Fibroblast of lung (primary cell): ENCODE data around the gene CTNNA1. TPM values are rescaled to one million over a fixed set of nuclear protein-coding genes. Genes with fewer than 3 reads are reported as not detected.

ENCODE experiments used
- DNase-seq, 2 donors: peaks; one replicate each; pipeline versions ENCODE4 v3.0.0 to v3.0.0-alpha.2; 2010; ENCODE audit warnings: low read depth in 2 of 2
- H2AFZ ChIP-seq: 2 replicates; pipeline ENCODE4 v1.5.1; 2012; ENCODE audit warnings: low read length, control low read depth, inconsistent platforms
- H3K27ac ChIP-seq: 2 replicates; pipeline ENCODE4 v1.5.1; 2011; ENCODE audit warnings: low read length, control low read depth; ENCODE audit not compliant: insufficient read depth
- H3K27me3 ChIP-seq: 2 replicates; pipeline ENCODE4 v1.5.1; 2011; ENCODE audit warnings: mild to moderate bottlenecking, low read length; ENCODE audit not compliant: control insufficient read depth, insufficient read depth
- H3K36me3 ChIP-seq: 2 replicates; pipeline ENCODE4 v1.5.1; 2011; ENCODE audit warnings: low read length; ENCODE audit not compliant: control insufficient read depth, insufficient read depth
- H3K4me1 ChIP-seq: 2 replicates; pipeline ENCODE4 v1.5.1; 2011; ENCODE audit warnings: low read length; ENCODE audit not compliant: control insufficient read depth, insufficient read depth; ENCODE audit errors: extremely low read depth
- H3K4me2 ChIP-seq: 2 replicates; pipeline ENCODE4 v1.5.1; 2011; ENCODE audit warnings: low read length, control low read depth; ENCODE audit not compliant: insufficient read depth; ENCODE audit errors: extremely low read depth
- H3K4me3 ChIP-seq, 4 experiments: fragments of 200-600 bp in 1 of 4; sonication (generic) in 1 of 4; replicated peaks in 1 of 4; 2 replicates each; pipeline ENCODE4 v1.5.1; 2011 to 2016; ENCODE audit warnings: low read length in 4 of 4, low read depth in 3 of 4, mild to moderate bottlenecking in 3 of 4, control low read depth in 2 of 4, inconsistent platforms in 1 of 4, mixed read lengths in 1 of 4; ENCODE audit not compliant: insufficient read depth in 1 of 4; ENCODE audit errors: control extremely low read depth in 1 of 4
- H3K79me2 ChIP-seq: 2 replicates; pipeline ENCODE4 v1.5.1; 2012; ENCODE audit warnings: mild to moderate bottlenecking, low read length, inconsistent platforms; ENCODE audit not compliant: control insufficient read depth, insufficient read depth
- H3K9ac ChIP-seq: 2 replicates; pipeline ENCODE4 v1.5.1; 2011; ENCODE audit warnings: mild to moderate bottlenecking, low read length, control low read depth; ENCODE audit not compliant: insufficient read depth
- H3K9me3 ChIP-seq: 2 replicates; pipeline ENCODE4 v1.5.1; 2012; ENCODE audit warnings: low read depth, low read length; ENCODE audit not compliant: control insufficient read depth, insufficient read depth
- H4K20me1 ChIP-seq: 2 replicates; pipeline ENCODE4 v1.5.1; 2011; ENCODE audit warnings: low read length; ENCODE audit not compliant: control insufficient read depth, insufficient read depth; ENCODE audit errors: extremely low read depth
- EZH2 ChIP-seq: IDR thresholded peaks from 2 replicates; pipeline ENCODE4 v1.5.1; 2012; ENCODE audit warnings: low read length, control low read depth, mild to moderate bottlenecking; ENCODE audit errors: missing control alignments
- polyA plus RNA-seq, 2 donors: library from polyadenylated mRNA; depleted of rRNA in 1 of 2; stranded (reverse) in 1 of 2; unstranded in 1 of 2; fragments of >200 nt; gene quantifications; 2 replicates each; pipeline ENCODE4 v1.2.1, GENCODE V29; 2011 to 2012; ENCODE audit warnings: missing spikeins in 1 of 2
- total RNA-seq: library from RNA; depleted of rRNA; stranded (reverse); fragments of >200 nt; gene quantifications from 2 replicates; pipeline ENCODE4 v1.2.1, GENCODE V29; 2014
- TF ChIP-seq, protein P1 (sequence below), 2 donors: IDR thresholded peaks in 1 of 2; conservative IDR thresholded peaks in 1 of 2; 1 replicate in 1 of 2; 2 replicates in 1 of 2; pipeline ENCODE4 v1.5.1; 2011 to 2012; ENCODE audit warnings: low read length in 2 of 2, control low read depth in 1 of 2, inconsistent platforms in 1 of 2, low read depth in 1 of 2, mild to moderate bottlenecking in 1 of 2

Gene CTNNA1
- total and polyA plus RNA-seq, 2 donors (not counting 1 experiment from before 2014, with no cell fraction given): 181 to 557 TPM

DNA sequence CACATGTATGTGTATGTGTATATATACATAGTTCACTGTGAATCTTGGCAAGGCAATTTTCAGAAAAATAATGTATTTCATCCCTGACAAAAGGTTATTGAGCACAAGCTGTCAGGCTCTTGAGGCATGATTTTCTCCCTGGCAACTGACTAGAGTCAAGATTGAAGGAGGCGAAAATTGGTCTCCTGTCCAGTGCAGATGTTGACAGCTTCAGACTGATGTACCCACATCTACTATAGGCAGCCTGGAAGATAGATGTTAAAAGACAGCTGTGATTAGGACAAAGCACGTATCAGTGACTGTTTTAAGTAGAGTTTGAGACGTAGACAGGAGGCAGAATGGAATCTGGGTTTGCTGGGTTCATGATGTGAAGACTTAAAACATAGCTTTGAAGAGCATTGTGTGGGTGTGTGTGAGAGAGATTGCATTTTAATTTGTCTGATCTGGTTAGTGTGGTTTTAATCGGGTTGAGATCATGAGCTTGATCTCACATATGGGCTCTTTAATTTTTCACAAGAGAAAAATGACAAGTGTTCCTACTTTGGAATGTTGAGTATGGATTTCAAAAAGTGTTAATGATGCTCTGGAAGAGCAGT, 39.1 kb downstream of the CTNNA1 start:
- peak in 1 of 2 donors; percentile 75 for DNase-seq
- Histone ChIP-seq H4K20me1 (no peaks in the 10 kb centered on the region), H3K4me2 (no peak overlapping the region), H3K4me3 (no peak overlapping the region), H3K27me3 (no peaks in the 10 kb centered on the region), H3K36me3 (no peaks in the 10 kb centered on the region), H3K27ac (no peak overlapping the region), H3K9ac (no peak overlapping the region), H3K9me3 (no peaks in the 10 kb centered on the region), H2AFZ (no peak overlapping the region), H3K4me1 (peaks cover 2% of the 10 kb centered on the region), H3K79me2 (peaks cover 57% of the 10 kb centered on the region)
- TF ChIP-seq, protein P1, sequence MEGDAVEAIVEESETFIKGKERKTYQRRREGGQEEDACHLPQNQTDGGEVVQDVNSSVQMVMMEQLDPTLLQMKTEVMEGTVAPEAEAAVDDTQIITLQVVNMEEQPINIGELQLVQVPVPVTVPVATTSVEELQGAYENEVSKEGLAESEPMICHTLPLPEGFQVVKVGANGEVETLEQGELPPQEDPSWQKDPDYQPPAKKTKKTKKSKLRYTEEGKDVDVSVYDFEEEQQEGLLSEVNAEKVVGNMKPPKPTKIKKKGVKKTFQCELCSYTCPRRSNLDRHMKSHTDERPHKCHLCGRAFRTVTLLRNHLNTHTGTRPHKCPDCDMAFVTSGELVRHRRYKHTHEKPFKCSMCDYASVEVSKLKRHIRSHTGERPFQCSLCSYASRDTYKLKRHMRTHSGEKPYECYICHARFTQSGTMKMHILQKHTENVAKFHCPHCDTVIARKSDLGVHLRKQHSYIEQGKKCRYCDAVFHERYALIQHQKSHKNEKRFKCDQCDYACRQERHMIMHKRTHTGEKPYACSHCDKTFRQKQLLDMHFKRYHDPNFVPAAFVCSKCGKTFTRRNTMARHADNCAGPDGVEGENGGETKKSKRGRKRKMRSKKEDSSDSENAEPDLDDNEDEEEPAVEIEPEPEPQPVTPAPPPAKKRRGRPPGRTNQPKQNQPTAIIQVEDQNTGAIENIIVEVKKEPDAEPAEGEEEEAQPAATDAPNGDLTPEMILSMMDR (conservative IDR thresholded peaks at IDR 0.05 in 1 of 2, IDR thresholded peaks at IDR 0.05 in 1 of 2; ENCODE audit: low read depth in 1 of 2, low read length in 2 of 2): no peak
- TF ChIP-seq EZH2: no peak

DNA sequence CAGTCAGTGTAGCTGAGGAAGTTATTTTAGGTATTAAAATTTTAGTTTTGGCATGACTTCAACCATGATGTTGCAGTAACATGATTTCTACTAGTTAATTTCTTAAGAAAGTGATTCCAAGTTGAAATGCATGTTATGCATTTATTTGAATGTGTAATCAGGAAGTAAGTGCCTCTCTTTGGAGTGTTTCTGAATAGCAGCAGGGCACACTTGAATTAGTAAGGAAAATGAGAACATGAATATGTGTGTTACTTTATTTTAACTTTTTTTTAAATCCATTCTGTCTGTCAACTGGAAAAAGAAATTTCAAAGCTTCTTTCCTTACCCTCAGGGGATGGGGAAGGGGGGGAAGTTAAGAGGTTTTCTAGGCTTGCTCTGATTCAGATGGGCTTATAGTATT, 40.4 kb downstream of the CTNNA1 start:
- no peak overlapping the region for H2AFZ ChIP-seq
- H3K27me3 ChIP-seq: no peaks in the 10 kb centered on the region
- H4K20me1 ChIP-seq: no peaks in the 10 kb centered on the region
- peak in 1 of 2 donors; percentile 30 for DNase-seq
- H3K9me3 ChIP-seq: no peaks in the 10 kb centered on the region
- H3K27ac ChIP-seq: no peak overlapping the region
- TF ChIP-seq, protein P1 (conservative IDR thresholded peaks at IDR 0.05 in 1 of 2, IDR thresholded peaks at IDR 0.05 in 1 of 2; ENCODE audit: low read depth in 1 of 2, low read length in 2 of 2): no peak
- TF ChIP-seq EZH2: no peak
- H3K4me3 ChIP-seq: no peak overlapping the region
- H3K4me2 ChIP-seq: no peak overlapping the region
- H3K79me2 ChIP-seq: peaks cover 54% of the 10 kb centered on the region
- no peak overlapping the region for H3K9ac ChIP-seq
- peaks cover 2% of the 10 kb centered on the region for H3K4me1 ChIP-seq
- H3K36me3 ChIP-seq: no peaks in the 10 kb centered on the region

DNA sequence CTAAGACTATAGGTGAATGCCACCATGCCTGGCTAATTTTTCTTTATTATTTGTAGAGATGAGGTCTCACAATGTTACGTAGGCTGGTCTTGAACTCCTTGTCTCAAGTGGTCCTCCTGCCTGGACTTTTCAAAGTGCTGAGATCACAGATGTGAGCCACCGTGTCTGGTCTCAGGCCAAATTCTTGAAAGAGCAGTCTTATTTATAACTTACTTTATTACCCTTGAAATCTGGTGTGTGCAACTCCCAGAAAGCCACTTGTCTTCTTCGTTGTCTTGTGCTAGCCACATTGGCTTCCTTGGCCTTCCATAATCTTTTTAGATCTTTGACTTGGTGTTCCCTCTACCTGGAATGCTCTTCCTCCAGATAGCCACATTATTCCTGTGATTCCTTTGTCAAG, 50.1 kb downstream of the CTNNA1 start:
- Histone ChIP-seq H3K27ac (no peak overlapping the region), H3K27me3 (no peaks in the 10 kb centered on the region), H2AFZ (no peak overlapping the region), H3K79me2 (peaks cover 51% of the 10 kb centered on the region), H3K4me1 (no peaks in the 10 kb centered on the region), H4K20me1 (no peaks in the 10 kb centered on the region), H3K9ac (no peak overlapping the region), H3K4me3 (no peak overlapping the region), H3K4me2 (no peak overlapping the region), H3K9me3 (no peaks in the 10 kb centered on the region), H3K36me3 (no peaks in the 10 kb centered on the region)
- TF ChIP-seq, protein P1 (conservative IDR thresholded peaks at IDR 0.05 in 1 of 2, IDR thresholded peaks at IDR 0.05 in 1 of 2; ENCODE audit: low read depth in 1 of 2, low read length in 2 of 2): no peak
- TF ChIP-seq EZH2: no peak
- DNase-seq: no peak
